SK-N-SH treated with all-trans-retinoic acid at 6 μM for 48 hours (cell line): ENCODE results near the gene ING1.

ENCODE experiments used
- ATAC-seq: fragments of 200-7000 bp; cut with Tn5 transposase; 3 replicates; pipeline ENCODE4 v1.9.1; 2020; ENCODE audit warnings: mild to moderate bottlenecking, moderate library complexity
- ARNTL ChIP-seq: fragments of 450-650 bp; formaldehyde crosslinking; IDR thresholded peaks from 2 replicates; pipeline ENCODE4 v1.5.0; 2020; ENCODE audit warnings: low read depth, mild to moderate bottlenecking, moderate library complexity, borderline replicate concordance
- BACH2 ChIP-seq: fragments of 250-450 bp; sonication (Bioruptor Pico); IDR thresholded peaks from 2 replicates; pipeline ENCODE4 v1.9.0; 2021; ENCODE audit warnings: mild to moderate bottlenecking, borderline replicate concordance
- CREB5 ChIP-seq: fragments of 250-450 bp; sonication (Bioruptor Pico); IDR thresholded peaks from 2 replicates; pipeline ENCODE4 v1.5.1; 2020; ENCODE audit warnings: low read depth, mild to moderate bottlenecking, moderate library complexity
- CSDC2 ChIP-seq: fragments of 250-450 bp; sonication (Bioruptor Pico); IDR thresholded peaks from 2 replicates; pipeline ENCODE4 v1.5.0; 2020; ENCODE audit warnings: mild to moderate bottlenecking, moderate library complexity
- CSRNP3 ChIP-seq: fragments of 250-450 bp; sonication (Bioruptor Pico); IDR thresholded peaks from 2 replicates; pipeline ENCODE4 v1.5.1; 2021; ENCODE audit warnings: mild to moderate bottlenecking, moderate library complexity
- ESRRG ChIP-seq: fragments of 250-450 bp; sonication (Bioruptor Pico); IDR thresholded peaks from 2 replicates; pipeline ENCODE4 v1.6.1; 2021; ENCODE audit warnings: mild to moderate bottlenecking
- GLIS3 ChIP-seq: fragments of 250-450 bp; sonication (Bioruptor Pico); IDR thresholded peaks from 2 replicates; pipeline ENCODE4 v1.5.0; 2020; ENCODE audit warnings: mild to moderate bottlenecking, moderate library complexity
- ISL1 ChIP-seq: fragments of 250-450 bp; sonication (Bioruptor Pico); IDR thresholded peaks from 2 replicates; pipeline ENCODE4 v2.1.2; 2022; ENCODE audit warnings: mild to moderate bottlenecking, moderate library complexity
- OSR1 ChIP-seq: fragments of 250-450 bp; sonication (Bioruptor Pico); IDR thresholded peaks from 2 replicates; pipeline ENCODE4 v1.8.0; 2022; ENCODE audit warnings: moderate library complexity, mild to moderate bottlenecking, inconsistent platforms
- PATZ1 ChIP-seq: fragments of 250-450 bp; sonication (Bioruptor Pico); IDR thresholded peaks from 2 replicates; pipeline ENCODE4 v1.8.0; 2020; ENCODE audit warnings: mild to moderate bottlenecking, moderate library complexity, borderline replicate concordance
- POU6F1 ChIP-seq: fragments of 250-450 bp; sonication (Bioruptor Pico); IDR thresholded peaks from 2 replicates; pipeline ENCODE4 v1.8.0; 2021; ENCODE audit warnings: low read depth, mild to moderate bottlenecking, moderate library complexity, borderline replicate concordance
- PPARA ChIP-seq: fragments of 250-450 bp; sonication (Bioruptor Pico); IDR thresholded peaks from 2 replicates; pipeline ENCODE4 v1.5.0; 2020; ENCODE audit warnings: mild to moderate bottlenecking, borderline replicate concordance
- RARB ChIP-seq: fragments of 250-450 bp; sonication (Bioruptor Pico); IDR thresholded peaks from 2 replicates; pipeline ENCODE4 v1.8.0; 2021; ENCODE audit warnings: mild to moderate bottlenecking, moderate library complexity
- SNAI2 ChIP-seq: fragments of 250-450 bp; sonication (Bioruptor Pico); IDR thresholded peaks from 2 replicates; pipeline ENCODE4 v1.5.0; 2020; ENCODE audit warnings: mild to moderate bottlenecking, moderate library complexity
- TCF4 ChIP-seq: fragments of 250-450 bp; sonication (Bioruptor Pico); IDR thresholded peaks from 2 replicates; pipeline ENCODE4 v1.8.0; 2021; ENCODE audit warnings: mild to moderate bottlenecking, moderate library complexity, borderline replicate concordance
- TOX ChIP-seq: fragments of 250-450 bp; sonication (Bioruptor Pico); IDR thresholded peaks from 2 replicates; pipeline ENCODE4 v1.8.0; 2021; ENCODE audit warnings: mild to moderate bottlenecking, moderate library complexity, borderline replicate concordance
- TSHZ2 ChIP-seq: fragments of 250-450 bp; sonication (Bioruptor Pico); IDR thresholded peaks from 2 replicates; pipeline ENCODE4 v1.5.0; 2020; ENCODE audit warnings: mild to moderate bottlenecking, moderate library complexity
- ZC3H10 ChIP-seq: fragments of 250-450 bp; sonication (Bioruptor Pico); IDR thresholded peaks from 2 replicates; pipeline ENCODE4 v1.5.1; 2021; ENCODE audit warnings: mild to moderate bottlenecking, moderate library complexity
- ZFP3 ChIP-seq: fragments of 250-450 bp; sonication (Bioruptor Pico); IDR thresholded peaks from 2 replicates; pipeline ENCODE4 v1.5.0; 2020; ENCODE audit warnings: mild to moderate bottlenecking, moderate library complexity
- ZFP30 ChIP-seq: fragments of 450-650 bp; formaldehyde crosslinking; IDR thresholded peaks from 2 replicates; pipeline ENCODE4 v1.5.0; 2022; ENCODE audit warnings: mild to moderate bottlenecking, moderate library complexity
- ZNF565 ChIP-seq: fragments of 450-650 bp; formaldehyde crosslinking; conservative IDR thresholded peaks from 2 replicates; pipeline ENCODE4 v1.5.0; 2020; ENCODE audit warnings: low read depth, mild to moderate bottlenecking, moderate library complexity
- ZNF70 ChIP-seq: fragments of 450-650 bp; formaldehyde crosslinking; IDR thresholded peaks from 2 replicates; pipeline ENCODE4 v1.5.0; 2020; ENCODE audit warnings: mild to moderate bottlenecking, moderate library complexity
- ZNF8 ChIP-seq: fragments of 450-650 bp; formaldehyde crosslinking; IDR thresholded peaks from 2 replicates; pipeline ENCODE4 v1.5.0; 2020; ENCODE audit warnings: mild to moderate bottlenecking, moderate library complexity

ING1 gene

GRCh38 chr13:110680852-110681251, 32.6 kb upstream of the ING1 start (continued):
- TF ChIP-seq CSRNP3 (no peak), PATZ1 (CRISPR knock-in tag) (no peak), POU6F1 (CRISPR knock-in tag) (no peak), SNAI2 (no peak), CSDC2 (CRISPR knock-in tag) (no peak)
- TF ChIP-seq, all 23 proteins: peak for 0

GRCh38 chr13:110681868-110682550, 31.5 kb upstream of the ING1 start:
- TF ChIP-seq ZC3H10 (CRISPR knock-in tag), result no peak
- TF ChIP-seq CSDC2 (CRISPR knock-in tag), result no peak
- TF ChIP-seq OSR1 (CRISPR knock-in tag), result no peak
- no peak for TF ChIP-seq GLIS3 (CRISPR knock-in tag)
- no peak for TF ChIP-seq RARB (CRISPR knock-in tag)
- TF ChIP-seq TCF4 (CRISPR knock-in tag), result no peak
- TF ChIP-seq ESRRG (CRISPR knock-in tag), result no peak
- no peak for TF ChIP-seq ZNF70 (CRISPR knock-in tag)
- TF ChIP-seq CREB5 (CRISPR knock-in tag), result no peak
- TF ChIP-seq ZNF8 (CRISPR knock-in tag), result no peak
- TF ChIP-seq ARNTL (CRISPR knock-in tag), result no peak
- TF ChIP-seq CSRNP3, result no peak
- no peak for TF ChIP-seq ZFP3 (CRISPR knock-in tag)
- TF ChIP-seq ZFP30, result no peak
- no peak for TF ChIP-seq SNAI2
- TF ChIP-seq TOX (CRISPR knock-in tag), result no peak
- TF ChIP-seq ISL1 (CRISPR knock-in tag), result no peak
- TF ChIP-seq ZNF565, result no peak
- TF ChIP-seq POU6F1 (CRISPR knock-in tag), result no peak
- ATAC-seq, result no peak

- no peak for ATAC-seq
- TF ChIP-seq ZFP3 (CRISPR knock-in tag) (no peak), TCF4 (CRISPR knock-in tag) (no peak), ESRRG (CRISPR knock-in tag) (no peak), TOX (CRISPR knock-in tag) (no peak), ZNF8 (CRISPR knock-in tag) (no peak), ZNF565 (no peak), PPARA (CRISPR knock-in tag) (no peak), CSDC2 (CRISPR knock-in tag) (no peak), SNAI2 (no peak), ZNF70 (CRISPR knock-in tag) (no peak), CSRNP3 (no peak), ZC3H10 (CRISPR knock-in tag) (no peak), TSHZ2 (CRISPR knock-in tag) (no peak), BACH2 (CRISPR knock-in tag) (no peak)
These were observed 30.8 kb upstream of the ING1 start for GRCh38 chr13:110682746-110683145.
